HG03469 (cell line): ENCODE results near the gene RMDN3.

Experiments
- ATAC-seq: cut with Tn5 transposase; IDR thresholded peaks from one replicate; pipeline ENCODE4 v1.9.1; 2021; ENCODE audit warnings: mild to moderate bottlenecking, moderate library complexity, moderate number of reproducible peaks; ENCODE audit not compliant: unreplicated experiment

Gene RMDN3, protein sequence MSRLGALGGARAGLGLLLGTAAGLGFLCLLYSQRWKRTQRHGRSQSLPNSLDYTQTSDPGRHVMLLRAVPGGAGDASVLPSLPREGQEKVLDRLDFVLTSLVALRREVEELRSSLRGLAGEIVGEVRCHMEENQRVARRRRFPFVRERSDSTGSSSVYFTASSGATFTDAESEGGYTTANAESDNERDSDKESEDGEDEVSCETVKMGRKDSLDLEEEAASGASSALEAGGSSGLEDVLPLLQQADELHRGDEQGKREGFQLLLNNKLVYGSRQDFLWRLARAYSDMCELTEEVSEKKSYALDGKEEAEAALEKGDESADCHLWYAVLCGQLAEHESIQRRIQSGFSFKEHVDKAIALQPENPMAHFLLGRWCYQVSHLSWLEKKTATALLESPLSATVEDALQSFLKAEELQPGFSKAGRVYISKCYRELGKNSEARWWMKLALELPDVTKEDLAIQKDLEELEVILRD

DNA sequence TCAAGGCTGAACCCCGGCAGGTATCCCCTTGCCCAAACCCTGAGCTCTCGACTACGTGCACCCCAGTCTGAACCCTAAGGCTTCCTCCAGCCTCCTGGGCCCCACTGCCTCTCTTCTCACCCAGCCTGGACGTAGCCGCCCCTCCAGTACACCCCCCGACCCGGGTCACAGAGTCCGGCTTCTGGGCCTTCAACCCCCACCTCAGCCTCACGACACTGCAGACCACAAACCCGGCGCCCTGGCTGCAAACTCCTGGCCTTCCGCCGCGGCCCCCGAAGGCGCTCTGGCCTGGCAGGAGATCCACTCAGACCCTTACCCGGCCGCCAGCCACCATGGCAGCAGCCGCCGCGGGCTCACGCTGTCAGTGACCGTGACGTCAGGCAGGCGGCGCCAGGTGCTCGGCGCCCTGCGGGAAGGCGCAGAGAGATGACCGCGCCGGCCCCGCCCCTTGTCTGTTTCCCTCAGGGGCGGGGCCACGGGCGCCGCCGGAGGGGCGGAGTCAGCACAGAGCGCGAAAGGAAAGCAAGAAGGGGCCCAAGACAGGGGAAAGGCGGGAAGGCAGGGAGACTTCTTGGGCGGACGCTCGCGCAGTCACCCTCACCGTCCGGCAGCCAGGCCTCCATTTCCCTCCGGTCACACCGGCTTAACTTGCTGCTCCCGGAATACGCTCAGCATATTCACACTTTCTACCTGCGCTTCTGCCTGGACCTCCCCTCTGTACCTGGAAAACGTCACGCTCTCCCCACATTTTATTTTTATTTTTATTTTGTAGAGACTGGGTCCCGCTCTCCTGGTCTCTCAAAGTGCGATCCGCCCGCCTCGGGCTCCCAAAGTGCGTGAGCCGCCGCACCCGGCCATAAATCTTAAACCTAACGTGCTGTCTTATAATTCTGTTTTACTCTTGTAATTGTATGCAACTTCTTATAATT, at the start of gene RMDN3:
RMDN3 (minus strand) TSS at position 372 of the 929 bp plus-strand sequence. CDS start 471 bp downstream, outside the sequence.
- ATAC-seq: peak; percentile 86

GRCh38 chr15:40803688-40804087, 48.6 kb upstream of the RMDN3 start:
- no peak for ATAC-seq

DNA sequence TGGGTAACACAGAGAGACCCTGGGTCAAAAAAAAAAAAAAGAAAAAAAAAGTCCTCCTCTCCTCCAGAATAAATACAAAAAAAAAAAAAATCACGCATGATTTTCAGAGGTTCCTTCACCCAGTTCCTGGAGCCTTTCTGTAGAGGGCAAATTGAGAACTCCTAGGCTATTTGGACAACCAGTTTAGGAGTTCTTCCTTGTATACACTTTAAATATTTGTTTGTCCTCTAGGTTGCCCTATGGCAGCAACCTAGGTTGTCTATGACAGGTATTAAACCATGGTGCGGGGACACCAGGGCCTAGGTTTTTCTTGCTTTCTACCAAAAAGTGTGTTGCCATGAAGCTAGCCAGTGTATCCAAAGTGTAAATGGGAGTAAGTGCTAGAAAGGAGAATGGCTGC, 48.0 kb upstream of the RMDN3 start:
- no peak for ATAC-seq

DNA sequence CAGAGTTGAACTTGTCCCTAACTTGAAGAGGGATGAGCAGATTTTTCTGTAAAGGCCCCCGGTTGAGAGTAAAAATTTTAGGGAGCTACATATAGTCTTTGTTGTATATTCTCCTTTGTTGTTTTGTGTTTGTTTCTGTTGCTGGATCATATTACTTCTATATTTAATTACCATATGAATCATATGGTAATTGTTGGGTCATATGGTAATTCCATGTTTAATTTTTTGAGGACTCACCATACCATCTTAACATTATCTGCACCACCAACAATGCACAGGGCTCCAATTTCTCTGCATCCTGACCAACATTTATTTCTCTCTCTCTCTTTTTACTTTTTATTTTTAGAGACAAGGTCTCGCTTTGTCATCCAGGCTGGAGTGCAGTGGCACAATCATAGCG, 44.5 kb upstream of the RMDN3 start:
- ATAC-seq: no peak

GRCh38 chr15:40796512-40796911, 41.5 kb upstream of the RMDN3 start:
- no peak for ATAC-seq

DNA sequence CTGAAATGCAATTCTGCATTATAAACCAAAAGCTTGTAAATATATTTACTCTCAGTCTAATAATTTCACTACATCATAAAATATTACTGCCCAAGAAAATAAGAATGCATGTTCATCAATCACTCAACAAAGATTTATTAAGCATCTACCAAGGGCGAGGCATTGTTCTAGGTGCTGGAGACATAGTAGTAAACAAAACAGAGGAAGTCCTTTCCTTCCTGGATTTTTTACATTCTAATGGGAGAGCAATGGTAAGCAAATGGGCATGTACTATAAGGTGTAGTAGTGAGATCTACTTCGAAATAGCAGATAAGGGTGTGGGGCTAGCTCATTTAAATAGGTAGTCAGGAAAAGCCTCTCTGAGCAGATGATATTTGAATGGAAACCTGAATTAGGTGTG, 41.0 kb upstream of the RMDN3 start:
- no peak for ATAC-seq

- no peak for ATAC-seq
These were observed 38.3 kb upstream of the RMDN3 start for GRCh38 chr15:40793216-40793989.

- ATAC-seq: no peak
These were observed 37.3 kb upstream of the RMDN3 start for GRCh38 chr15:40792394-40792793.

DNA sequence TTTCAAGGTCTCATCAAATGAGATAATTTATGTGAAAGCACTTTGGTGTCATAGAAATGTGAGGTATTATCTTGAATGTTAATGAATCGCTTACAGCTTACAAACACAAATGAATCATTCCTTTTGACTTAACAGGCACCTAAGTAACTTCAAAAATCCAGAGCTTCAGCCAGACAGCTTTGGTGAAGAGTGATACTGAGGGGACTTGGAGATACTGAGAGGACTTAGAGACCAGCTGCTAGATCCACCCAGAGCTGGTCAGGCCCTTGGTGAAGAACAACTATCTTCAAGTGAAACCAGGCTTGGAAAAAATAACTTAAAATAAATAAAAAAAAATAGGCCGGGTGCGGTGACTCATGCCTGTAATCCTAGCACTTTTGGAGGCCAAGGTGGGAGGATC, 35.7 kb upstream of the RMDN3 start:
- no peak for ATAC-seq

- ATAC-seq: no peak
These were observed 34.9 kb upstream of the RMDN3 start for GRCh38 chr15:40789999-40790398.

- no peak for ATAC-seq
These were observed 34.1 kb upstream of the RMDN3 start for GRCh38 chr15:40789119-40789518.

- ATAC-seq: no peak
These were observed 32.9 kb upstream of the RMDN3 start for GRCh38 chr15:40787991-40788390.

- no peak for ATAC-seq
These were observed 32.3 kb upstream of the RMDN3 start for GRCh38 chr15:40787344-40787841.

DNA sequence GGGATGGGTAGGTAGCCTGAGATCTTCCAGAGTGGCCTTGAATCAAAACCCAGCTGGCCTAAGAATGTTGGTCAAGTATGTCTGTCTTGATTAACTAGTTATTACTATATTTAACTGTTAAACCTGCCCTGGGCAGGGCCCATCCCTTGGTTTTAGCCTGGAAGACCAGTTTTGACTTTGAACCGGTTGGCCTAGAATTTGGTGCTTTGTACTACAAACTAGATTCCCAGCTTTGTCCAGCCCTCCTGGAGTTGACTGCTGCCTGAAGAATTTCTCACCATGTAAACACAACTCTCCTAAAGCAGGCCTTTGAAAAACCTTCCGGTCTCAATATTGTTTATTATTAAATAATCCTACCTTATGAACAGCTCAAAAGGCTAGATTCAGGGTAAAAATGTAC, 30.8 kb upstream of the RMDN3 start:
- no peak for ATAC-seq

- no peak for ATAC-seq
These were observed 30.1 kb upstream of the RMDN3 start for GRCh38 chr15:40785164-40785563.

DNA sequence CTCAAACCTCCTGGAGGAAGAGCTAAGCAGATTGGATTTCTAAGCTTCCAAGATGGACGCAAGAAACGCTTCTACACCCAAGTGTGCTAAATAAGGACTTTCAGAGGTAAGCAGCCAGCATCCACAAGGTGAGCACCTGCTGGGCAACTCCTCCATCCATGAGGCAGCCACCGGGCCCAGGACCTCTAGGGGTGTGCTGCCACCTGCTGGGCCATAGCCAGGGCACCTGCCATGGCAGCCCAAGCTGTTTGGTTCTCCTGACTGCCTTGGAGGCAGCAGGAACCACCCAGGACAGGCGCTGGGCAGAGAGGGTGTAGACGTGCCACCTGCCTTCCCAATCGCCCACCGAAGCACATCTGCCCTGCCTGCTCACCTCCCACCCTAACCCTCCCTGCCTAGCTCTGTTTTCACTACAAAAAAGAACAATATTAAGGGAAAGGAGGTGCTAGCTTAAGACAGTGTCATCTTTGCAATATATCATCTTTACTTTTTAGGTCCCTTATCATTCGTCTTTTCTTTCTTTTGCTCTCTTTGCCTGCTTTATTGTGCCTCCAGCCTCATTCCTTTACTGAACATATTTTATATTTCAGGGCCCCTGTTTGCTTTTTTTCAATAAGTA, 27.7 kb upstream of the RMDN3 start:
- no peak for ATAC-seq

DNA sequence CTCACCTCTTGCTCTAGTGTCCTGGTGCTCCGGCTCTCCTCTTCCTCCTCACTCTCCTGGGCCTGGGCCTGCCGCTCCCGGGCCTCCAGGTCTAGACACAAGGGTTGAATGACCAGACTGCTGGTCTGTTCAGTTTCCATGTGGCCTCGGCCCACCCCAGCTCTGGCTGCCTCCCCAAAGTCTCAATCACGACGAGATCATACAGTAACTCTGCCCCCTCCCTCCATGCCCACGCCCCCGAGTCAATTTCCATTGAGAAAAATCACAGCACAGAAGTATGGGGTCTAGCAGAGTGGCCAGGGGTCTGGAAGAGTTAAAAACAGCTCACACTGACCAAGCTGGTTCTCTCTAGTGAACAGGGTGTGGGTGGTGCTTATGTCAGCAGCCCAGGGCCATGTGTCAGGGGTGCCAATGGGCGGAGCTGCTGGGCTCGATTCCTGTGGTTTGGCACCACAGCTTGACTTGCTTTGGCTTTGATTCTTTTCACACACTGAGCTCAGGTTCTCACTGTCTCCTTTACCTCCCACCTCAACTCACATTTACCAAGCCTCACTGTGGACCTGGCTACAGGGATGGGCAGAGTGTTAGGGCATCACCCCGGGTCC, 21.6 kb upstream of the RMDN3 start:
- ATAC-seq: no peak

GRCh38 chr15:40775740-40776536, 20.9 kb upstream of the RMDN3 start:
- ATAC-seq: no peak

GRCh38 chr15:40775007-40775406, 20.0 kb upstream of the RMDN3 start:
- no peak for ATAC-seq
